Peyer's patch (tissue), 4 donors: ENCODE results near the gene IRF1. TPM values are rescaled to one million over a fixed set of nuclear protein-coding genes. Genes with fewer than 3 reads are reported as not detected.

Experiments used
- DNase-seq, 3 donors: peaks; one replicate each; pipeline ENCODE4 v3.0.0-alpha.2; 2017 to 2019
- H3K27ac ChIP-seq, 4 donors: fragments of 200-600 bp; sonication (generic); one replicate each; pipeline ENCODE4 v1.5.1; 2016 to 2019
- H3K27me3 ChIP-seq, 2 donors: fragments of 200-600 bp; sonication (generic); one replicate each; pipeline ENCODE4 v1.5.1; 2019
- H3K36me3 ChIP-seq, 3 donors: fragments of 200-600 bp; sonication (generic); one replicate each; pipeline ENCODE4 v1.5.1; 2016 to 2019
- H3K4me1 ChIP-seq, 4 donors: fragments of 200-600 bp; sonication (generic); one replicate each; pipeline ENCODE4 v1.5.1; 2016 to 2019
- H3K4me3 ChIP-seq, 4 donors: fragments of 200-600 bp; sonication (generic); 1 replicate in 3 of 4; 2 replicates in 1 of 4; pipeline ENCODE4 v1.5.1; 2016 to 2019; ENCODE audit warnings: mild to moderate bottlenecking in 1 of 4
- H3K9me3 ChIP-seq, 4 donors: fragments of 200-600 bp; sonication (generic); one replicate each; pipeline ENCODE4 v1.5.1; 2016 to 2019; ENCODE audit warnings: mild to moderate bottlenecking in 1 of 4
- CTCF ChIP-seq, 6 experiments: fragments of 450-650 bp in 4 of 6; fragments of 200-600 bp in 2 of 6; sonication (generic) in 1 of 6; IDR thresholded peaks; one replicate each; pipeline ENCODE4 v1.5.1; 2017 to 2019; ENCODE audit warnings: antibody characterized with exemption in 6 of 6, mild to moderate bottlenecking in 3 of 6, moderate library complexity in 1 of 6
- POLR2A ChIP-seq, 2 donors: fragments of 450-650 bp; IDR thresholded peaks; one replicate each; pipeline ENCODE4 v1.5.1; 2017; ENCODE audit warnings: antibody characterized with exemption in 2 of 2, mild to moderate bottlenecking in 2 of 2, moderate library complexity in 2 of 2
- total RNA-seq, 4 donors: library from RNA; depleted of rRNA; stranded (reverse); fragments of >200 nt; gene quantifications; one replicate each; pipeline ENCODE4 v1.1.0, GENCODE V29; 2016

IRF1 gene
- total RNA-seq, 4 donors from 2014 or later: 92.7 to 152 (median 122) TPM

GRCh38 chr5:132471151-132471907 is 19.2 kb downstream of the IRF1 start:
- Histone ChIP-seq H3K36me3 (no peaks in the 10 kb centered on the region), H3K4me1 (peaks cover 11 to 90% (median 43%) of the 10 kb centered on the region in 4 donors), H3K27me3 (no peaks in the 10 kb centered on the region), H3K4me3 (no peak overlapping the region), H3K9me3 (no peaks in the 10 kb centered on the region), H3K27ac (peak overlapping the region in 3 of 4 donors; percentile 54 to 78 (median 73))
- DNase-seq: peak in 2 of 3 donors; percentile 48 to 66
- no peak for TF ChIP-seq CTCF (IDR thresholded peaks at IDR 0.05)
- no peak for TF ChIP-seq POLR2A (IDR thresholded peaks at IDR 0.05)

- Histone ChIP-seq H3K4me1 (peaks cover 11 to 90% (median 47%) of the 10 kb centered on the region in 4 donors), H3K9me3 (no peaks in the 10 kb centered on the region), H3K27me3 (no peaks in the 10 kb centered on the region), H3K27ac (peak overlapping the region in 3 of 4 donors; percentile 37 to 54 (median 42)), H3K36me3 (no peaks in the 10 kb centered on the region), H3K4me3 (no peak overlapping the region)
- TF ChIP-seq CTCF (IDR thresholded peaks at IDR 0.05) (no peak), POLR2A (IDR thresholded peaks at IDR 0.05) (no peak)
- DNase-seq: peak in 2 of 3 donors; percentile 35 to 44
These were observed 20.0 kb downstream of the IRF1 start for GRCh38 chr5:132470596-132470995.

GRCh38 chr5:132470010-132470392 is 20.6 kb downstream of the IRF1 start:
- H3K36me3 ChIP-seq: no peaks in the 10 kb centered on the region
- peaks cover 6 to 90% (median 50%) of the 10 kb centered on the region in 4 donors for H3K4me1 ChIP-seq
- no peak overlapping the region for H3K4me3 ChIP-seq
- H3K9me3 ChIP-seq: no peaks in the 10 kb centered on the region
- DNase-seq: peak in 2 of 3 donors; percentile 22 to 46
- H3K27ac ChIP-seq: peak overlapping the region in 3 of 4 donors; percentile 37 to 54 (median 42)
- H3K27me3 ChIP-seq: no peaks in the 10 kb centered on the region
- TF ChIP-seq CTCF (IDR thresholded peaks at IDR 0.05) (no peak), POLR2A (IDR thresholded peaks at IDR 0.05) (no peak)

- Histone ChIP-seq H3K9me3 (no peaks in the 10 kb centered on the region), H3K4me1 (peaks cover 5 to 90% (median 53%) of the 10 kb centered on the region in 4 donors), H3K4me3 (no peak overlapping the region), H3K36me3 (no peaks in the 10 kb centered on the region), H3K27ac (peak overlapping the region in 3 of 4 donors; percentile 37 to 88 (median 54)), H3K27me3 (no peaks in the 10 kb centered on the region)
- TF ChIP-seq CTCF (IDR thresholded peaks at IDR 0.05) (peak in 2 of 6 experiments; percentile 9 to 39), POLR2A (IDR thresholded peaks at IDR 0.05) (no peak)
- DNase-seq: peak in 1 of 3 donors; percentile 32
These were observed 21.1 kb downstream of the IRF1 start for GRCh38 chr5:132469380-132470009.

- no peaks in the 10 kb centered on the region for H3K27me3 ChIP-seq
- no peaks in the 10 kb centered on the region for H3K9me3 ChIP-seq
- no peak for TF ChIP-seq CTCF (IDR thresholded peaks at IDR 0.05)
- no peak for TF ChIP-seq POLR2A (IDR thresholded peaks at IDR 0.05)
- peak in 2 of 3 donors; percentile 9 to 39 for DNase-seq
- H3K4me1 ChIP-seq: peaks cover 5 to 90% (median 57%) of the 10 kb centered on the region in 4 donors
- no peak overlapping the region for H3K4me3 ChIP-seq
- H3K27ac ChIP-seq: peak overlapping the region in 2 of 4 donors; percentile 37 to 88
- no peaks in the 10 kb centered on the region for H3K36me3 ChIP-seq
These were observed 21.8 kb downstream of the IRF1 start for GRCh38 chr5:132468656-132469379.
